Glutamatergic neuron (in vitro differentiated cells): Measurements from ENCODE around the gene ADARB2. TPM values are rescaled to one million over a fixed set of nuclear protein-coding genes. Genes with fewer than 3 reads are reported as not detected.
"Not testable (repeated sequence)": the region's sequence is repeated elsewhere in the genome, so short reads cannot be mapped to it uniquely, and the experiment has no call there.

Source experiments
- DNase-seq: peaks from one replicate; pipeline ENCODE4 v3.0.0; 2022
- H3K27ac Mint-ChIP-seq: one replicate; pipeline ENCODE4 v1.8.0; 2020; ENCODE audit warnings: mild to moderate bottlenecking, mixed read lengths, inconsistent platforms; ENCODE audit not compliant: unreplicated experiment
- H3K27me3 Mint-ChIP-seq: one replicate; pipeline ENCODE4 v1.8.0; 2020; ENCODE audit warnings: mild to moderate bottlenecking, moderate library complexity, mixed read lengths, inconsistent platforms; ENCODE audit not compliant: unreplicated experiment
- H3K36me3 Mint-ChIP-seq: one replicate; pipeline ENCODE4 v1.8.0; 2020; ENCODE audit warnings: mild to moderate bottlenecking, mixed read lengths, inconsistent platforms; ENCODE audit not compliant: unreplicated experiment
- H3K4me1 Mint-ChIP-seq: one replicate; pipeline ENCODE4 v1.8.0; 2020; ENCODE audit warnings: mild to moderate bottlenecking, low read depth, mixed read lengths, inconsistent platforms; ENCODE audit not compliant: unreplicated experiment
- H3K4me3 Mint-ChIP-seq: one replicate; pipeline ENCODE4 v1.8.0; 2020; ENCODE audit warnings: mild to moderate bottlenecking, mixed read lengths, inconsistent platforms; ENCODE audit not compliant: unreplicated experiment
- H3K9me3 Mint-ChIP-seq: one replicate; pipeline ENCODE4 v1.8.0; 2020; ENCODE audit warnings: mild to moderate bottlenecking, moderate library complexity, mixed read lengths, inconsistent platforms; ENCODE audit not compliant: unreplicated experiment
- CTCF ChIP-seq: fragments of 200-600 bp; sonication (generic); IDR thresholded peaks from one replicate; pipeline ENCODE4 v1.5.0; 2021; ENCODE audit not compliant: partially characterized antibody, unreplicated experiment
- total RNA-seq: library from RNA; stranded (reverse); fragmentation: NEBNext Ultra II Directional; extraction: Animal tissue kit (Norgen Biotek cat#: 25700); gene quantifications from one replicate; pipeline ENCODE4 v1.2.1, GENCODE V29; 2021; ENCODE audit not compliant: unreplicated experiment

ADARB2 gene
- total RNA-seq, 1 donor from 2014 or later: 20.6 TPM

- H3K4me3 Mint-ChIP-seq: no peak overlapping the region
- H3K36me3 Mint-ChIP-seq: peaks cover 4% of the 10 kb centered on the region
- DNase-seq: no peak
- TF ChIP-seq CTCF: no peak
- H3K27me3 Mint-ChIP-seq: no peaks in the 10 kb centered on the region
- no peak overlapping the region for H3K27ac Mint-ChIP-seq
- peaks cover 2% of the 10 kb centered on the region for H3K9me3 Mint-ChIP-seq
- H3K4me1 Mint-ChIP-seq: peaks cover 11% of the 10 kb centered on the region
Measured at GRCh38 chr10:1416456-1417037, 320.8 kb downstream of the ADARB2 start.

GRCh38 chr10:1414893-1415292, 322.4 kb downstream of the ADARB2 start:
- peaks cover 2% of the 10 kb centered on the region for H3K9me3 Mint-ChIP-seq
- H3K4me3 Mint-ChIP-seq: no peak overlapping the region
- H3K27ac Mint-ChIP-seq: no peak overlapping the region
- H3K4me1 Mint-ChIP-seq: peaks cover 4% of the 10 kb centered on the region
- no peaks in the 10 kb centered on the region for H3K27me3 Mint-ChIP-seq
- H3K36me3 Mint-ChIP-seq: peaks cover 4% of the 10 kb centered on the region
- no peak for TF ChIP-seq CTCF
- DNase-seq: no peak

- not testable (repeated sequence) for H3K4me1 Mint-ChIP-seq, H3K27ac Mint-ChIP-seq, DNase-seq, H3K4me3 Mint-ChIP-seq, H3K27me3 Mint-ChIP-seq, H3K9me3 Mint-ChIP-seq, H3K36me3 Mint-ChIP-seq
Measured at GRCh38 chr10:1414346-1414745, 323.0 kb downstream of the ADARB2 start.

- H3K4me3 Mint-ChIP-seq: no peak overlapping the region
- peaks cover 4% of the 10 kb centered on the region for H3K36me3 Mint-ChIP-seq
- no peak for TF ChIP-seq CTCF
- H3K27me3 Mint-ChIP-seq: no peaks in the 10 kb centered on the region
- no peak for DNase-seq
- no peak overlapping the region for H3K27ac Mint-ChIP-seq
- peaks cover 4% of the 10 kb centered on the region for H3K4me1 Mint-ChIP-seq
- peaks cover 2% of the 10 kb centered on the region for H3K9me3 Mint-ChIP-seq
Measured at GRCh38 chr10:1413823-1414222, 323.5 kb downstream of the ADARB2 start.

GRCh38 chr10:1413256-1413655, 324.1 kb downstream of the ADARB2 start:
- Mint-ChIP-seq H3K9me3 (peaks cover 4% of the 10 kb centered on the region), H3K27me3 (peaks cover 2% of the 10 kb centered on the region), H3K27ac (no peak overlapping the region), H3K36me3 (peaks cover 4% of the 10 kb centered on the region), H3K4me1 (peaks cover 4% of the 10 kb centered on the region), H3K4me3 (no peak overlapping the region)
- no peak for DNase-seq
- TF ChIP-seq CTCF: no peak
